ENCODE results near the gene LATS2. TPM values are rescaled to one million over a fixed set of nuclear protein-coding genes. Genes with fewer than 3 reads are reported as not detected.
"Not testable (repeated sequence)": the region's sequence is repeated elsewhere in the genome, so short reads cannot be mapped to it uniquely, and the experiment has no call there.

LATS2 gene
- total and polyA plus RNA-seq, 12 donors, result 9.7 to 46.1 (median 25.2) TPM

DNA sequence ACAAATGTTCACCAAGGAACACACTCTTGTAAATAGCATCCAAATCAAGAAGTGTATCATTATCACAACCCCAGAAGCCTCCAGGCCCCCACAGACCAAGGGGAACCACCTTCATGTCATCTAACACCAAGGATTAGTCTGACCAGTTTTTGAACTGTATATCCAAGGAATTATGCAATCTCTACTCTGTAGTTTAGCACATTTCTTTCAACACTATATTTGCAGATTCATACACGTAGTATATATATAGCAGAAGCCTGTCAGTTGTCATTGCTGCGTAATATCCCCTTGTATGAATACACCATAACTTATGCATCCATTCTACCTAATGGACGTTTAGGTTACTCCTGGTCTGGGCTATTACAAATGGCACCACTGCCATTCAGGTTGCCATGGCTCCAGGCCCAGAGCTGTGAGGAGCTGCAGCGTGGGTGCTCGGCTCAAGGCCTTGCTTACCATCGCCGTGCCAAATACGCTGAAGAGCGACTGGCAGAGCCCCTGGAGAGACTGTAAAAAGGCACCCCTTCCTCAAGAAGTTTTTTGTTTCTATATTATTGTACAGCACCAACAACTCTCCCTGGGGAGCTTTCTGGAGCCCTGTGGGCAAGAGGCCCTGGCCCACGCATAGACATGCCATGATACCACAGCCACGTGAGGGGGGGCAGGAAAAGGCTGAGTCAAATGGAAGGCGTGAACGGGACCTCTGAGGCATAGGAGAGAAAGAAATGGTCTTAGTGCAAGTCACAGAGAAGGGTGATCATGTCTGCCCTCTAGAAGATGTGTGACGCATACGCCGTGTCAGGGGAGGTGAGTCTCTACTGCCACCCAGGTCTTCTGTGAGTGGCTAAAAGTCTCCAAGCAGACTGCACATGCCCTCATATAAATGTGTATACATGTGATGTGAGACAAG, 10.8 kb downstream of the LATS2 start:
- Histone ChIP-seq H3K27ac (peak overlapping the region in 1 of 10 donors; percentile 17), H3K9me3 (no peaks in the 10 kb centered on the region), H3K4me3 (no peak overlapping the region), H3K4me1 (peaks cover 9 to 97% (median 68%) of the 10 kb centered on the region in 9 donors), H3K27me3 (no peaks in the 10 kb centered on the region), H3K36me3 (peaks cover 0 to 17% (median 0%) of the 10 kb centered on the region in 9 donors)
- TF ChIP-seq, protein P1, sequence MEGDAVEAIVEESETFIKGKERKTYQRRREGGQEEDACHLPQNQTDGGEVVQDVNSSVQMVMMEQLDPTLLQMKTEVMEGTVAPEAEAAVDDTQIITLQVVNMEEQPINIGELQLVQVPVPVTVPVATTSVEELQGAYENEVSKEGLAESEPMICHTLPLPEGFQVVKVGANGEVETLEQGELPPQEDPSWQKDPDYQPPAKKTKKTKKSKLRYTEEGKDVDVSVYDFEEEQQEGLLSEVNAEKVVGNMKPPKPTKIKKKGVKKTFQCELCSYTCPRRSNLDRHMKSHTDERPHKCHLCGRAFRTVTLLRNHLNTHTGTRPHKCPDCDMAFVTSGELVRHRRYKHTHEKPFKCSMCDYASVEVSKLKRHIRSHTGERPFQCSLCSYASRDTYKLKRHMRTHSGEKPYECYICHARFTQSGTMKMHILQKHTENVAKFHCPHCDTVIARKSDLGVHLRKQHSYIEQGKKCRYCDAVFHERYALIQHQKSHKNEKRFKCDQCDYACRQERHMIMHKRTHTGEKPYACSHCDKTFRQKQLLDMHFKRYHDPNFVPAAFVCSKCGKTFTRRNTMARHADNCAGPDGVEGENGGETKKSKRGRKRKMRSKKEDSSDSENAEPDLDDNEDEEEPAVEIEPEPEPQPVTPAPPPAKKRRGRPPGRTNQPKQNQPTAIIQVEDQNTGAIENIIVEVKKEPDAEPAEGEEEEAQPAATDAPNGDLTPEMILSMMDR (IDR thresholded peaks at IDR 0.05), result no peak
- WGBS, 2 donors, result 88 to 93% methylated on average over 16 of the region's 16 CpGs
- DNase-seq (no peak), ATAC-seq (no peak)
- intact Hi-C loops (cut with DNase I), result loop anchor here in 2 of 10 donors (10.0 kb wide), 2 partner anchors 56 to 66 kb away; no protein-coding TSS in a partner anchor

DNA sequence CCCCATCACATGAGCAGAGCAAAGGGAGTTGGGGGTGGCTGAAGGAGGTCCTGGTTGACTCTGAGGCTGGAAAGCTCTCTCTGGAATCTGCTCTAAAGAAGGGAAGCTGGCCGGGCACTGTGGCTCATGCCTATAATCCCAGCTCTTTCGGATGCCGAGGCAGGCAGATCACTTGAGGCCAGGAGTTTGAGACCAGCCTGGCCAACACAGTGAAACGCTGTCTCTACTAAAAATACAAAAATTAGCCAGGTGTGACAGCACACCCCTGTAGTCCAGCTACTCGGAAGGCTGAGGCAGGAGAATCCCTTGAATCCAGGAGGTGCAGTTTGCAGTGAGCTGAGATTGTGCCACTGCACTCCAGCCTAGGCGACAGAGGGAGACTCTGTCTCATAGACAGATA, 11.7 kb downstream of the LATS2 start:
- peaks cover 0 to 25% (median 0%) of the 10 kb centered on the region in 9 donors for H3K36me3 ChIP-seq
- H3K4me3 ChIP-seq, ATAC-seq, H3K9me3 ChIP-seq, DNase-seq, H3K27me3 ChIP-seq: not testable (repeated sequence)
- peaks cover 10 to 97% (median 68%) of the 10 kb centered on the region in 9 donors for H3K4me1 ChIP-seq
- WGBS, 2 donors, result 76 to 78% methylated on average over 6 of the region's 6 CpGs
- intact Hi-C loops (cut with DNase I), result loop anchor here in 2 of 10 donors (10.0 kb wide), 2 partner anchors 55 to 65 kb away; no protein-coding TSS in a partner anchor
- H3K27ac ChIP-seq, result peak overlapping the region in 1 of 10 donors; percentile 15

DNA sequence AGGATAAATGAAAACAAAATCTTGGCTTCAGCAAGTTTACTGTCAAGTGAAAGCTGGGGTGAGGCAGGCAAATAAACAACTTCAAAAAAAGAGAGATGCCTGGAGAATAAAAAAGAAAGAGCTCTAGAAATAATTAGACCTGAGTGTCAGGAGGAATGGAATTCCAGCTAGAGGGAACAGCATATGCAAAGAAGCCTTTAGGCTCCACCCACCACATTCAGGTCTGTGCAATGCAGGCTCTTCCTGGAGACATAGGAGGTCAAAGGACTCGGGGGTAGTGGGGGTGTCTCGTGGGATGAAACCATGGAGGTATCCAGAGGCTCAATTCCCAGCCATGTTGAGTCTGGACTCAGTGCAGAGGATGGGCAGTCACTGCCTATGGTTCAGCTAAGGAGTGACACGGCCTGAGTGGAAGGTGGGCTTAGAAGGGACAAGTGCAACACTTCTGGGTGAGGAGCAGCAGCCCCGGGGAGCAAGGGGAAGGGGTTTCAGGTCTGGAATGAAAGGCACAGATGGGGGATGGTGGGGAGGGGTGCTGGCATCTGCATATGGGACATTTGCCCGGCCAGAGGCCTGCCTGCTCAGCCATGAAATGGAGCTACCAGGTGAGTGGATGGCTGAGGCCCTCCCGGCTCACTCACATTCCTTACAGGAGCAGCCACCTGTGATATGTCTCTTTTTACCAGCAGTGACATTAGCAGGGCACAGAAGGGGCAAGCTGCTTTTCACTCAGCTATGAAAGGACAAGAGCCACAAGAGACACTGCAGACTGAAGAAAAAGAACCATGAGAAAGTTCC, 12.3 kb downstream of the LATS2 start:
- WGBS, 2 donors, result 77 to 79% methylated on average over 6 of the region's 6 CpGs
- TF ChIP-seq, protein P1 (IDR thresholded peaks at IDR 0.05), result no peak
- peak overlapping the region in 2 of 10 donors; percentile 15 to 18 for H3K27ac ChIP-seq

DNA sequence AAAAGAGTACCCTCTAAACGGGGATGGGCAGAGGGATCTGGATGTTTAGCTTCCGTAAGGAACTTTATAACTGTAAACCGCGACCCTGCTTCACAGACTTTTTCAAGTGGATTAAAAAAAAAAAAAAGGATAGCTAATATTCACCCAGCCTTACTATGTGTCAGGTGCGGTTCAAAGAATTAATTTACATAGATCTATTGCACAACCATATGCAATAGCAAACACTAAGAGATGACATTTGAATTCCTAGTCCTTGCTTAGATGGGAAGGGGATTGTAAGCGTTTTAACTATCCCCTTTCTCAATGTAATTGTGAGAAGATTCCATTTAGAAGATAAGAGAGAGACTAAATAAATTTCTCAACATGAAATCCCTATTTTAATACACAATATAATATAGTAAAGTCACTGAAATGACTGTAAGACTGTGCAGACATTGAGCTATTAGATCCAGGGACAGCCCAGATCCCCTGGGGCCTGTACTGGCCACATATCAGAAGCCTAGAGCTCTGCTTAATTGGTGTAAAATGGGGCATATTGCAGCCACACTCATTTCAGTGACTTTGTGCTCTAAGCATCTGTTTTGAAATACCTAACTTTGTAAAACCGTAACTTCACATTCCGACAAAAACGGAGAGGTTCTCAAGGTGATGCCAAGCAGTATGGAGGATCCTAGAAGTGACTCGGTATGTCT, 13.6 kb downstream of the LATS2 start:
- 89 to 91% methylated on average over 10 of the region's 10 CpGs for WGBS, 2 donors
- ATAC-seq, result peak in 1 of 8 donors; percentile 47
- Histone ChIP-seq H3K27ac (peak overlapping the region in 2 of 10 donors; percentile 9 to 70), H3K4me3 (no peak overlapping the region), H3K36me3 (peaks cover 0 to 41% (median 0%) of the 10 kb centered on the region in 9 donors), H3K9me3 (no peaks in the 10 kb centered on the region), H3K27me3 (no peaks in the 10 kb centered on the region), H3K4me1 (peaks cover 8 to 96% (median 63%) of the 10 kb centered on the region in 9 donors)
- TF ChIP-seq, protein P1 (IDR thresholded peaks at IDR 0.05), result no peak
- DNase-seq, result no peak
- intact Hi-C loops (cut with DNase I), result no loop called here

More for the DNA sequence above, 12.3 kb downstream of the LATS2 start:
- Histone ChIP-seq H3K4me1 (peaks cover 10 to 95% (median 65%) of the 10 kb centered on the region in 9 donors), H3K36me3 (peaks cover 0 to 29% (median 0%) of the 10 kb centered on the region in 9 donors), H3K4me3 (no peak overlapping the region), H3K9me3 (no peaks in the 10 kb centered on the region), H3K27me3 (no peaks in the 10 kb centered on the region)
- ATAC-seq (peak in 1 of 8 donors; percentile 7), DNase-seq (no peak)
- intact Hi-C loops (cut with DNase I), result no loop called here
